ENCODE results near the gene ADAMTS7.
"Not testable (repeated sequence)": the region's sequence is repeated elsewhere in the genome, so short reads cannot be mapped to it uniquely, and the experiment has no call there.

The ADAMTS7 gene

DNA sequence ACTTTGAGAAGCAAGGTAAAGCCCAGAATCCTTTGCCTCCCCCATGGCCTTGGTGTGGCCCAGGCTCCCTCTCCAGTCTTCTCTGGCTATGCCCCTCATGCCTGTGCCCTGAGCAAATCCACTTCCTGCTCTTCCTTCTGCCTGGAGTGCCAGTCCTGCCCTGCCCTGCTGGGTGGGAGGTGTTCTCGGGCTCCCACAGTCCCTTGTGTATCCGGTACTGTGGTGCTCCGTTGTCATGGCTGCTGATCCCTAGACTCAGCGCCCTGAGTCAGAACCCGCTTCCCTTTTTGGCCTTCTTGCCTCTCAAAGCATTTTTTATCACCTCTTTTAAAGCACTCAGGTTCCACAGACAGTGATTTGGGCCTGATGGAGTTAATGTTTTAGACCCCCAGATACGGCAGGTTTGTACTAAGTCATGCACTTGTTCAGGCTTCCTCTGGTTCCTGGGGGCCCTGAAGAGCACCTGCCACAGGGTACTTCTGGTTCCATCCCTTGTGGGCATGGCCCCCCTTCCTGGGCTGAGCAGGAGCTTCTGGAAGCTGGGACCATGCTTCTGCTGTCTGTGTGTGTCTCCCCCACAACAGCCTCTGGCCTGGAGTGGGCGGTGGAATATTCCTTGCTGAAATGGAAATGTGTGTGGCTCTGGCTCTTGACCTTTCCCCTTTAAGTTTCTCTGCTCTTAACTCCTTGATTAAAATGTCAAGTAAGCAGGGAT, 29.6 kb upstream of the ADAMTS7 start:
- H3K4me3 ChIP-seq (ENCODE audit: low read length), result no peak overlapping the region
- no peak for TF ChIP-seq ZNF274 (IDR thresholded peaks at IDR 0.05; ENCODE audit: low read depth, low read length)

DNA sequence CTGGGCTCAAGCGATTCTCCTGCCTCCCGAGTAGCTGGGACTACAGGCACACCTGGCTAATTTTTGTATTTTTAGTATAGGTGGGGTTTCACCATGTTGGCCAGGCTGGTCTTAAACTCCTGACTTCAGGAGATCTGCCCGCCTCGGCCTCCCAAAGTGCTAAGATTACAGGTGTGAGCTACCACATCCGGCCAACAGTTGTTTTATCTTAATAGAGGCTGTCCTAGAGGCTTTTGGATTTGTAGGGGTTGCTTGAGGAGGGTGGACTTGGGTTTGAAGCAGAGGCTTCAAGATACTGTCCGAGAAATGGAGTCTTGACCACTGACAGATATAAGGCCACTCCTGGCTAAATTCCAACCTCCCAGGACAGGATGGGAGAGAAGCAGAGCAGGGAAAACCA, 27.9 kb upstream of the ADAMTS7 start:
- H3K4me3 ChIP-seq (ENCODE audit: low read length), result not testable (repeated sequence)

DNA sequence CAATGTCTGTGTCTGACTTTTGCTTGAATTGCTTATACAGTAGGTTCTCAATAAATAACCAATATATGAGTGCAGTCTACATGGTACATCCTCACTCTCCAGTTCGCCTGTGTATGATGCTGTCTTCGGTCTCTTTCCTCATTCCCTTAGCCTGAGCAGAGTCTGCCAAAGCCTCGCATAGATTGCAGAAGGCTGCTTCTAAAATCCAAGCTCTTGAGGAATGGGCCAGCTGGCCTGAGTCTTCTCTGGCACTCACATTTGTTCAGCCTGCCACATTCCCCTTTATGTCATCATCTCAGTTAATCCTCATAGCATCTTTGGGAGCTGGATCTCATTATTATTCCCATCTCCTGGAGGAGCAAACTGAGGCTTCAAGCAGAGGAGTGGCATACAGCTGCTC, 27.2 kb upstream of the ADAMTS7 start:
- TF ChIP-seq ZNF274 (IDR thresholded peaks at IDR 0.05; ENCODE audit: low read depth, low read length), result no peak
- no peak overlapping the region for H3K4me3 ChIP-seq (ENCODE audit: low read length)

DNA sequence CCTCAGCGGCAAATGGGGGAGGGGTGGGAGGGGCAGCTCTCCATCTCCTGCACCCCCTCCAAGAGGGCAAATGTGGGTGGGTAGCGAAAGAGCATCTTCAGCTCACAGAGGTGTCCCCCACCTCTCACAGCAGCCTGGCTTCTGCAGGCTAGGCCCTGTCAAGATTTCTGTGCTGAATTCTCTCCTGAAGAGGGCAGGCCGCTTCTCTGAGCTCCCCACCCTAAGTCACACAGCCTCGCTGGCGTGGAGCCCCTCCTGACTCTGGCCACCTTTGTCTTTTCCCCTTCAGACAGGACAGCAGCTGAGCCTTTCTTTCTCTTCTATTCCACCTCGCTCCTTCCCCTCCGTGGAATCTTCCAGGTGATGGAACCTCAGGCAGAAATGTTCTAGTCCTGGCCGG, 26.3 kb upstream of the ADAMTS7 start:
- H3K4me3 ChIP-seq (ENCODE audit: low read length), result no peak overlapping the region
- no peak for TF ChIP-seq ZNF274 (IDR thresholded peaks at IDR 0.05; ENCODE audit: low read depth, low read length)

DNA sequence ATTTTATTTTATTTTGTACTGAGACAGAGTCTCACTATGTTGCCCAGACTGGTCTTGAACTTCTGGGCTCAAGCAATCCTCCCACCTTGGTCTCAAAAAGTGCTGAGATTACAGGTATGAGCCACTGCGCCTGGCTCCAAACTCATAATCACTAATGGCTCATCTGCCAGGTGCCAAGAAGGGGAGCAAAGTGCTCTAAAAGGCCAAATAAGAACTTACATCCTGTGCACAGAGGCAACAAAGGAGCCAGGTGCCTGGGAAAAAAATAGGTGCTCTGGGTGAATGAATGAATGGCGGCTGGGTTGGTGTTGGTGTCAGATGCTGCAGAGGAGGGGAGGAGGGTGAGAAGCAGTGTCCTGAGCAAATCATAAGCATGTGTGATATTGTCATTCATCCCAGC, 25.9 kb upstream of the ADAMTS7 start:
- no peak overlapping the region for H3K4me3 ChIP-seq (ENCODE audit: low read length)
- no peak for TF ChIP-seq ZNF274 (IDR thresholded peaks at IDR 0.05; ENCODE audit: low read depth, low read length)

DNA sequence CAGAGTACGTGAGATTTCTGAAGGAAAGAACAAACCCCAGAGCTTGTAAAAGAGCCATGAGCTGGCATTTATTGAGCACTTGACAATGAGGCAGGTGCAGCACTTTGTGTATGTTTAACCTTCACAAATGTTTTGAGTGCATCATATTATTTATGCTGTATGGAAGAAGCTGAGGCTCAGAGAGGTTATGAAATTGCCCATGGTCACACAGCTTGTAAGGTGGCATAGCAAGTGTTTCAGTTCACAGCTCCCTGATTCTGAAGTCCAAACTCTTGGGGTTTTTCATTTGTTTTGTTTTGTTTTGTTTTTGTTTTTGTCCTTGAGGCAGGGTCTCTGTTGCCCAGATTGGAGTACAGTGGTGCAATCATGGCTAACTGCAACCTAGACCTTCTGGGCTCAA, 25.1 kb upstream of the ADAMTS7 start:
- no peak overlapping the region for H3K4me3 ChIP-seq (ENCODE audit: low read length)

DNA sequence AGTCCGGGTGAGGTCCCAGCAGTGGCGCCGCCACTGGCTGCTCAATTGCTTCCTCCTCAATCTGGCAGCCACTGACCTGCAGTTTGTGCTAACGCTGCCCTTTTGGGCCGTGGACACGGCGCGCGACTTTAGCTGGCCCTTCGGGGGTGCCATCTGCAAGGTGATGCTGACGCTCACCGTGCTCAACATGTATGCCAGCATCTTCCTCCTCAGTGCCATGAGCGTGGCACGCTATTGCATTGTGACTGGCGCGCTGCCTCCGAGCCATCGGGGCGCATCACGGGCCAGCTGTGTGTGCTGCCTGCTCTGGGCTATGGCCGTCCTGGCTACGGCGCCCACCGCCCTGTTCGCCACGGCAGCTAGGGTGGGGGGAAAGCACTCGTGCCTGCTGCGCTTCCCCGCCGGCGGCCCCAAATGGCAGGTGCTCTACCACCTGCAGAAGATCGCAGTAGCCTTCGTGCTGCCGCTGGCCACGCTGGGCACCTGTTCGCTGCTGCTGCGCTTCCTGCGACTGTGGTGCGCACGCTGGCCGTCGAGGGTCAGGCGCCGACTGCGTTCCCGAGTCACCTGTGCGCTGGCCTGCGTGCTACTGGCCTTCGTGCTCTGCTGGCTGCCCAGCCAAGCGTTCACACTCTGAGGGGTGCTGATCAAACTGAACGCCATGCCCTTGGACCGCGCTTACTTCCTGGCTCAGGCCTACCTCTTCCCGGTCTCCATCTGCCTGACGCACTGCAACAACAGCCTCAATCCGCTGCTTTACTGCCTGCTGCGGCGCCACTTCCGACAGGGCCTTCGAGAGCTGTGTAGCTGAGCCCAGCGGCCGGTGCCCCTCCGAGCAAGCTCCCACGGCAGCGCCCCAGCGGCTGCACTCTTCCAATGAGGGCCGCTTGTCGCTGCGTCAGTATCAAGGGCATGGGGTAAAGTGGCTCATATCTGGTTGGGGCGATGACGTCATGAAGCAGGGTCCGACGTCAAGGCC, 20.3 kb upstream of the ADAMTS7 start:
- TF ChIP-seq ZNF274 (IDR thresholded peaks at IDR 0.05; ENCODE audit: low read depth, low read length), result no peak
- H3K4me3 ChIP-seq (ENCODE audit: low read length), result no peak overlapping the region

More for the DNA sequence above, 25.1 kb upstream of the ADAMTS7 start:
- no peak for TF ChIP-seq ZNF274 (IDR thresholded peaks at IDR 0.05; ENCODE audit: low read depth, low read length)

DNA sequence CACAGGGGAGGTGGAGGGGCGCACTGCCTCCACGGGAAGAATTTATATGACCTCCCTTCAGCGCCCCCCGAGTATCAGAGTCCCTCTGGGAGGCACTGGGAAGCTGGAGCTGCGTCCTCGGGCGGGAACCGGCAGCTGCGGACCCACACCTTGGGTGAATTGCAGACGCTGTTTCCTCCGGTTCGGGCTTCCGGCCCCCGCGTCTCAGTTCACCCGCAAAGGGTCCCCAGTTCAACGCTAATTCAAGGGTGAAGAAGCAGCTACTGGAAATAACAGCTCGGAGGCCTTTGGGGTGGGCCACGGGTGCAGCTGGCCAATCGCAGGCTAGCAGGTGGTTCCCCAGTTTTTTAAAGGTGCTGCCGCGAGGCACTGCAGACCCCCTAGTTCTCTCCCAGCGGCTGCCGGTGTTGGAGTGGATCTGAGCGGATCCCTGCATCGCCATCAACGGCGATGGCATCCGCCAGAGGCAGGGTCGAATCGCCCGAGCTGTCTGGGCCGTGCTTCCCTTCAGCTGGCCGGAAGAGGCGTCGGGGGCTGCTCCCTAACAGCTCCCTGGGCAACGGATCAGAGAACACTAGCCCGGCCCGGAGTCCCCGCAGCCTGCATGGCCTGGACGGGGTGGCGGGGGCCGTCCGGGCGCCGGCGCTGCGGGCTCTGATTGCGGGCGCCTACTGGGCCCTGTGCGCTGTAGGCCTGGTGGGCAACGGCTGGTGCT, 19.4 kb upstream of the ADAMTS7 start:
- H3K4me3 ChIP-seq (ENCODE audit: low read length), result no peak overlapping the region
- no peak for TF ChIP-seq ZNF274 (IDR thresholded peaks at IDR 0.05; ENCODE audit: low read depth, low read length)

DNA sequence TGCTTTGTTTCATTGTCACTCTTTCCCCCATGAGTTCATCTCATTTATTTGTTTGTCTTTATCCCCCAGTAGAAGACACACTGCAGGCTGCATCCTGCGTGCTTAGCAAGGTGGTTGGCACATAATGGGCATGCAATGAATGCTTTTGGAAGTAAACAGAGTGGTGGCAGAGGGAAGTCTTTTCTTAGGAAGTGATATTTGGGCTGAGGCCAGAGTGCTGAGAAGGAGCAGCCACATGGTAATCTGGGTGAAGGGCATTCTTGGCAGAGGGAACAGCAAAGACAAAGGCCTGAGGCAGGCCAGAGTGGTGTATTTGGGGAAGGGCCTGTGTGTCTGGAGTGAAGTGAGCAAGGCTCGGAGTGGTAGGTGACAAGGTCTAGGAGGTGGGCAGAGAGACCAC, 17.7 kb upstream of the ADAMTS7 start:
- no peak overlapping the region for H3K4me3 ChIP-seq (ENCODE audit: low read length)
- no peak for TF ChIP-seq ZNF274 (IDR thresholded peaks at IDR 0.05; ENCODE audit: low read depth, low read length)

DNA sequence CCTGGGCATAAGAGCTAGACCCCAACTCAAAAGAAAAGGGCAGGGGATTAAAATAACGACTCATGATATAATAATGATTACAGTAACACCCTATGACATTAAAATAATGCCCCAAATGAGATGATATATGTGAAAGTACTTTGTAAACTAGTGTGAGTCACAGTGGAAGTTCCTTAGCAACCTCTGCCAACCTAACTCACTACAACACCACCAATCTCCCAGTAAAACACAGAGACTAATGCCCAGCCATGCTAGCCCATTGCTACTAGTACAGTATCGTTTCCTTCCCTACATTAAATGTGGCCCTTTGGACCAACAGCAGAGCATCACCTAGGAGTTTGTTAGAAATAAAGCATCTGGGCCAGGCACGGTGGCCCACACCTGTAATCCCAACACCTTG, 11.2 kb upstream of the ADAMTS7 start:
- no peak for TF ChIP-seq ZNF274 (IDR thresholded peaks at IDR 0.05; ENCODE audit: low read depth, low read length)
- no peak overlapping the region for H3K4me3 ChIP-seq (ENCODE audit: low read length)

DNA sequence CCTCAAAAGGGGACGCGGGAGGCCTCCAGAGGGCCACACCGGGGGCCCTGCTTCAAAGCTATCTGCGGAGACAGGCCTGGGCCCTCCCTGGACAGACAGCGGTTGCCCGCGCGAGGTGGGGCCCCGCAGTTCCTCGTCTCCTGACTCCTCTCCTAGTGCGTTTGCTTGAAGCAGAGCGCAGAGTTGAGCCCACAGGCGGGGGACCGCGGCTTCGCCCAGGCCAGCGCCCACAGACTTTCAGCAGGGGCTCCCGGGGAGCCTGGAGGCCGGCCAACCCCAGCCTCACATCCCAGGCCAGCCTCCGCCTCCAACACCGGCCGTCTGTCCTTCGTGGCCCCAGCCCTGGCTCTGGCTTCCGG, 540 bp upstream of the ADAMTS7 start:
- H3K4me3 ChIP-seq (ENCODE audit: low read length), result peak overlapping the region; percentile 56; the same call in 1 of the 2 replicates
- TF ChIP-seq ZNF274 (IDR thresholded peaks at IDR 0.05; ENCODE audit: low read depth, low read length), result no peak

DNA sequence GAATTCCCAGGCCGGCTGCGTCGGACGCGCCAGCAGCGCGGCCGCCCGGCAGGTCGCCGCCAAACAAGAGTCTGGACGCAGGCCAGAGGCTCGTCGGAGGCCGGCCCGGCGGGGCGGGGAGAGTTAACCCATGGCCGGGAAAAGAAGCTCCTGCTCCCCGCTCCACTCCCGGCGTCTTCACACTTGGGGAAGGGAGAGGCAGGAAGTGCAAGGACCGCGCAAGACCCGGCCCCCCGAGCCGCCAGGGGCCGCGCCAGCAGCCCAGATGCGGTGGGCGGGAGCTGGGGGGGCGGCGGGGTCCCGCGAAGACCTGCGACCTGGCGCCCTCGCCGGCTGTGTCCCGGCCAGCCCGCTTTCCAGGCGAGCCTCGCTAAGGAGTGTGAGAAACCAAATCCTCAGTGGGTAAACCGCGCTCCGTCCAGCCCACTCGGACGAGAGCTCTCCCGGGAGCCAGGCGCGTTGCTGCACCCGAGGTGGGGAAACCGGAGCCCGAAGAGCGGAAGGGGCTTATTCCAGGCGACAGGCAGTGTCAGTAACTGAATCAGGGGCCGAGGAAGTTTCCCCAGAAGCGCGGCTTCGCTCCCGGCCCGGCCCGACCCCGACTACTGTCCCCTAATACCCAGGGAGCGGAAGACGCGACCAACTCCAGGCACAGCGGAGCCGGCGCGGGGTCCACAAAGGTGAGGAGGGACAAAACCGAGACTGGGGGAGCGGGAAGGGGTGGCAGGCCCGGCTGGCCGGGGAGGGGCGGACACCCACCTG, 721 bp downstream of the ADAMTS7 start:
- no peak for TF ChIP-seq ZNF274 (IDR thresholded peaks at IDR 0.05; ENCODE audit: low read depth, low read length)
- peak overlapping the region; percentile 56; the same call in 1 of the 2 replicates for H3K4me3 ChIP-seq (ENCODE audit: low read length)

DNA sequence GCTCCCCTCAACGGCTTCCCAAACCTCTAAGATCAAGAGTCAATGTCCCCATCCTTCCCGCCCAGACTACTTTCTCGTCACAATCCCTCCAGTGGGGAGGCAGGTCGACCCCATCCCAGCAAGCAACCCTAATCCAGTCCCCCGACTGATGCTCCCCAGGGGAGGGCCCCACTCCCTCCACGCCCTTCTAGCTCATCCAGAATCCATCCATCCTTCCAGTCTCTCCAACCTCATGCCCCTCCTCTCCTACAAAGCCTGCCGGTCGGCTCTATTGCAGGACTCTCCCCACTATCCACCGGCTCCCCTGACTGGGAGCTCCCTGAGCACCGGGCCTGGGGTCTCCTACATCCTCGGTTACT, 1.3 kb downstream of the ADAMTS7 start:
- no peak for TF ChIP-seq ZNF274 (IDR thresholded peaks at IDR 0.05; ENCODE audit: low read depth, low read length)
- no peak overlapping the region; the same call in 1 of the 2 replicates for H3K4me3 ChIP-seq (ENCODE audit: low read length)

DNA sequence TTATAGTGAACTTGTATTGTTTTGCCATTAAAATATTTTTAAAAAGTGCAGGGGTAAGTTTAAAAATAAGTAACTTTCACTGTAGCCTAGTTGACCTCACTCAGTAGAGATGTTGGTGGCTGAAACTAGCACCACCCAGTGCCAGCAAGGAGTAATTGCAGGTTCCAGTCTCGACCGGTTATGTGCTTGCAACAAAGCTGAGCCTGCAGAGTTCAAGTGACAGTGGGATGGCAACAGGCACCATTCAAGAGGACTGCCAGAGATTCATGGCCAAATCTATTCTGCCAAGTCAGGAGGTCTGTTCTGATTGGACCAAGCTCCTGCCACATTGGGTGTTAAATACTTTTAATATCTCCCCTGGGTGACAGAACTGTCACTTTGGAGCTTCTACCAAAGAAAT, 2.7 kb downstream of the ADAMTS7 start:
- TF ChIP-seq ZNF274 (IDR thresholded peaks at IDR 0.05; ENCODE audit: low read depth, low read length), result no peak

More for the DNA sequence above, 2.7 kb downstream of the ADAMTS7 start:
- H3K4me3 ChIP-seq (ENCODE audit: low read length), result no peak overlapping the region

All from GM08714 (cell line).